Gastroesophageal sphincter (tissue), 4 donors: ENCODE measurements around the gene ING1. TPM values are rescaled to one million over a fixed set of nuclear protein-coding genes. Genes with fewer than 3 reads are reported as not detected.

Experiments used
- ATAC-seq: fragments of 150-250 bp; one replicate; pipeline ENCODE4 v1.9.1; 2016; ENCODE audit warnings: mild to moderate bottlenecking, moderate library complexity
- H3K27ac ChIP-seq, 4 donors: fragments of 200-600 bp; sonication (generic) in 3 of 4; 1 replicate in 3 of 4; 2 replicates in 1 of 4; pipeline ENCODE4 v1.5.1; 2016 to 2019
- H3K27me3 ChIP-seq: fragments of 200-600 bp; sonication (generic); one replicate; pipeline ENCODE4 v1.5.1; 2019
- H3K36me3 ChIP-seq, 2 donors: fragments of 200-600 bp; sonication (generic); one replicate each; pipeline ENCODE4 v1.5.1; 2019; ENCODE audit warnings: control low read depth in 1 of 2
- H3K4me1 ChIP-seq, 3 donors: fragments of 200-600 bp; sonication (generic); 1 replicate in 2 of 3; 2 replicates in 1 of 3; pipeline ENCODE4 v1.5.1; 2016 to 2019; ENCODE audit warnings: control low read depth in 2 of 3
- H3K4me3 ChIP-seq, 2 donors: fragments of 200-600 bp; sonication (generic); one replicate each; pipeline ENCODE4 v1.5.1; 2019; ENCODE audit warnings: mild to moderate bottlenecking in 1 of 2, moderate library complexity in 1 of 2
- H3K9me3 ChIP-seq, 3 donors: fragments of 200-600 bp; sonication (generic); one replicate each; pipeline ENCODE4 v1.5.1; 2017 to 2019; ENCODE audit warnings: control low read depth in 2 of 3
- CTCF ChIP-seq, 4 experiments: fragments of 200-600 bp in 2 of 4; fragments of 450-650 bp in 2 of 4; sonication (generic) in 1 of 4; IDR thresholded peaks; one replicate each; pipeline ENCODE4 v1.5.1; 2017 to 2019; ENCODE audit warnings: antibody characterized with exemption in 4 of 4, mild to moderate bottlenecking in 2 of 4, moderate library complexity in 2 of 4
- EP300 ChIP-seq: sonication (generic); formaldehyde crosslinking; IDR thresholded peaks from one replicate; pipeline ENCODE4 v1.6.1; 2017; ENCODE audit warnings: antibody characterized with exemption, mild to moderate bottlenecking
- POLR2A ChIP-seq, 2 donors: fragments of 450-650 bp; IDR thresholded peaks; one replicate each; pipeline ENCODE4 v1.6.1; 2017; ENCODE audit warnings: antibody characterized with exemption in 2 of 2, mild to moderate bottlenecking in 2 of 2, moderate library complexity in 1 of 2
- POLR2AphosphoS5 ChIP-seq: sonication (generic); formaldehyde crosslinking; IDR thresholded peaks from one replicate; pipeline ENCODE4 v1.6.1; 2017; ENCODE audit warnings: antibody characterized with exemption
- WGBS, 2 donors: methylation state at CpG; one replicate each; pipeline ENCODE4 v1.1.5; 2018; ENCODE audit warnings: low coverage in 1 of 2; 5-methylcytosine and 5-hydroxymethylcytosine counted together
- total RNA-seq, 4 donors: library from RNA; depleted of rRNA; stranded (reverse); fragments of >200 nt; gene quantifications; one replicate each; pipeline ENCODE4 v1.1.0, GENCODE V29; 2016

ING1 gene
- total RNA-seq, 4 donors from 2014 or later = 16.2 to 29.0 (median 22.7) TPM

GRCh38 chr13:110696776-110697175 lies 16.7 kb upstream of the ING1 start:
- Histone ChIP-seq H3K27ac (no peak overlapping the region), H3K4me1 (peaks cover 0 to 6% (median 0%) of the 10 kb centered on the region in 3 donors), H3K9me3 (no peaks in the 10 kb centered on the region), H3K27me3 (no peaks in the 10 kb centered on the region), H3K36me3 (peaks cover 0 to 93% of the 10 kb centered on the region in 2 donors), H3K4me3 (no peak overlapping the region)
- WGBS, 2 donors = 87% methylated on average over 6 of the region's 10 CpGs; no CpG with 5 or more reads in 1 of the 2 donors
- no peak for ATAC-seq
- TF ChIP-seq EP300 (no peak), CTCF (IDR thresholded peaks at IDR 0.05) (no peak), POLR2AphosphoS5 (no peak), POLR2A (IDR thresholded peaks at IDR 0.05) (no peak)

- H3K27ac ChIP-seq = no peak overlapping the region
- 81 to 86% methylated on average over 3 to 4 of the region's 4 CpGs for WGBS, 2 donors
- H3K36me3 ChIP-seq = peaks cover 0 to 97% of the 10 kb centered on the region in 2 donors
- H3K9me3 ChIP-seq = no peaks in the 10 kb centered on the region
- ATAC-seq = no peak
- TF ChIP-seq POLR2A (IDR thresholded peaks at IDR 0.05) (no peak), CTCF (IDR thresholded peaks at IDR 0.05) (no peak), POLR2AphosphoS5 (no peak), EP300 (no peak)
- H3K27me3 ChIP-seq = no peaks in the 10 kb centered on the region
- peaks cover 0 to 17% (median 0%) of the 10 kb centered on the region in 3 donors for H3K4me1 ChIP-seq
- H3K4me3 ChIP-seq = no peak overlapping the region
These were observed 15.7 kb upstream of the ING1 start for GRCh38 chr13:110697842-110698241.

- Histone ChIP-seq H3K4me3 (no peak overlapping the region), H3K27ac (no peak overlapping the region), H3K36me3 (peaks cover 0 to 96% of the 10 kb centered on the region in 2 donors), H3K4me1 (peaks cover 0 to 25% (median 0%) of the 10 kb centered on the region in 3 donors), H3K27me3 (no peaks in the 10 kb centered on the region), H3K9me3 (no peaks in the 10 kb centered on the region)
- no peak for ATAC-seq
- no peak for TF ChIP-seq EP300
- TF ChIP-seq POLR2A (IDR thresholded peaks at IDR 0.05) = no peak
- no peak for TF ChIP-seq POLR2AphosphoS5
- TF ChIP-seq CTCF (IDR thresholded peaks at IDR 0.05) = no peak
- 40 to 100% methylated on average over 1 to 4 of the region's 4 CpGs for WGBS, 2 donors
These were observed 14.8 kb upstream of the ING1 start for GRCh38 chr13:110698689-110699088.

GRCh38 chr13:110699148-110700145 lies 14.1 kb upstream of the ING1 start:
- no peak for ATAC-seq
- 66 to 75% methylated on average over 6 of the region's 15 CpGs for WGBS, 2 donors
- Histone ChIP-seq H3K4me1 (peaks cover 0 to 33% (median 0%) of the 10 kb centered on the region in 3 donors), H3K9me3 (no peaks in the 10 kb centered on the region), H3K4me3 (no peak overlapping the region), H3K27ac (no peak overlapping the region), H3K27me3 (no peaks in the 10 kb centered on the region), H3K36me3 (peaks cover 0 to 90% of the 10 kb centered on the region in 2 donors)
- no peak for TF ChIP-seq POLR2AphosphoS5

GRCh38 chr13:110700186-110700585 lies 13.3 kb upstream of the ING1 start:
- Histone ChIP-seq H3K36me3 (peaks cover 0 to 83% of the 10 kb centered on the region in 2 donors), H3K4me1 (peaks cover 2 to 40% (median 6%) of the 10 kb centered on the region in 3 donors), H3K9me3 (no peaks in the 10 kb centered on the region), H3K4me3 (no peak overlapping the region), H3K27ac (no peak overlapping the region), H3K27me3 (no peaks in the 10 kb centered on the region)
- TF ChIP-seq POLR2AphosphoS5 (no peak), CTCF (IDR thresholded peaks at IDR 0.05) (no peak), EP300 (no peak), POLR2A (IDR thresholded peaks at IDR 0.05) (no peak)
- WGBS, 2 donors = 88 to 94% methylated on average over 2 to 14 of the region's 14 CpGs
- ATAC-seq = no peak
